Fibroblast of the aortic adventitia (primary cell): ENCODE measurements around the gene IPO4. TPM values are rescaled to one million over a fixed set of nuclear protein-coding genes. Genes with fewer than 3 reads are reported as not detected.

Experiments used
- DNase-seq: peaks from one replicate; pipeline ENCODE4 v3.0.0-alpha.2; 2010; ENCODE audit warnings: low read depth
- H3K4me3 ChIP-seq: 2 replicates; pipeline ENCODE4 v1.5.1; 2011; ENCODE audit warnings: low read depth, mild to moderate bottlenecking, control low read depth, low read length, moderate library complexity
- CTCF ChIP-seq: IDR thresholded peaks from 2 replicates; pipeline ENCODE4 v1.5.1; 2011; ENCODE audit warnings: mild to moderate bottlenecking, low read length, control low read depth, inconsistent platforms; ENCODE audit not compliant: insufficient read depth
- total RNA-seq: library from RNA; depleted of rRNA; stranded (reverse); fragments of >200 nt; gene quantifications from 2 replicates; pipeline ENCODE4 v1.2.3, GENCODE V29; 2012; ENCODE audit warnings: low replicate concordance

Gene IPO4
- total RNA-seq, 1 donor, result 44.0 TPM

GRCh38 chr14:24195186-24196070 is 6.8 kb upstream of the IPO4 start, which contains the start of gene TM9SF1:
Gene TM9SF1 (minus strand): TSS chr14:24195441. CDS start chr14:24195019, 422 bp downstream.
- no peak for TF ChIP-seq CTCF
- peak; percentile 83 for DNase-seq
- H3K4me3 ChIP-seq, result peak within 1 kb of the TSS; percentile 91

- no peak for TF ChIP-seq CTCF
- no peak for DNase-seq
- peak overlapping the region; percentile 91 for H3K4me3 ChIP-seq
Measured at GRCh38 chr14:24194873-24195185, 6.2 kb upstream of the IPO4 start.

GRCh38 chr14:24194186-24194872 is 5.7 kb upstream of the IPO4 start:
- DNase-seq, result no peak

GRCh38 chr14:24192933-24193332 is 4.3 kb upstream of the IPO4 start:
- no peak for DNase-seq
- no peak for TF ChIP-seq CTCF
- no peak overlapping the region for H3K4me3 ChIP-seq

More at GRCh38 chr14:24194186-24194872, 5.7 kb upstream of the IPO4 start:
- H3K4me3 ChIP-seq, result peak overlapping the region; percentile 91
- TF ChIP-seq CTCF, result no peak

- TF ChIP-seq CTCF, result no peak
- DNase-seq, result no peak
- no peak overlapping the region for H3K4me3 ChIP-seq
Measured at GRCh38 chr14:24190416-24190815, 1.8 kb upstream of the IPO4 start.

GRCh38 chr14:24189460-24189859 is 844 bp upstream of the IPO4 start:
- TF ChIP-seq CTCF, result no peak
- H3K4me3 ChIP-seq, result no peak overlapping the region
- no peak for DNase-seq
